Head of caudate nucleus (tissue), 42 donors: Measurements from ENCODE around the gene CENPB.

ENCODE experiments used
- DNase-seq, 42 donors: peaks; one replicate each; pipeline versions ENCODE4 v3.0.0 to v3.0.0-alpha.2; 2020 to 2021; ENCODE audit warnings: mixed read lengths in 7 of 42
- intact Hi-C: fragments of 100-400 bp; cut with DNase I; formaldehyde crosslinking; loops from one replicate; pipeline ENCODE4 v1.15.0; 2022

Gene CENPB

DNA sequence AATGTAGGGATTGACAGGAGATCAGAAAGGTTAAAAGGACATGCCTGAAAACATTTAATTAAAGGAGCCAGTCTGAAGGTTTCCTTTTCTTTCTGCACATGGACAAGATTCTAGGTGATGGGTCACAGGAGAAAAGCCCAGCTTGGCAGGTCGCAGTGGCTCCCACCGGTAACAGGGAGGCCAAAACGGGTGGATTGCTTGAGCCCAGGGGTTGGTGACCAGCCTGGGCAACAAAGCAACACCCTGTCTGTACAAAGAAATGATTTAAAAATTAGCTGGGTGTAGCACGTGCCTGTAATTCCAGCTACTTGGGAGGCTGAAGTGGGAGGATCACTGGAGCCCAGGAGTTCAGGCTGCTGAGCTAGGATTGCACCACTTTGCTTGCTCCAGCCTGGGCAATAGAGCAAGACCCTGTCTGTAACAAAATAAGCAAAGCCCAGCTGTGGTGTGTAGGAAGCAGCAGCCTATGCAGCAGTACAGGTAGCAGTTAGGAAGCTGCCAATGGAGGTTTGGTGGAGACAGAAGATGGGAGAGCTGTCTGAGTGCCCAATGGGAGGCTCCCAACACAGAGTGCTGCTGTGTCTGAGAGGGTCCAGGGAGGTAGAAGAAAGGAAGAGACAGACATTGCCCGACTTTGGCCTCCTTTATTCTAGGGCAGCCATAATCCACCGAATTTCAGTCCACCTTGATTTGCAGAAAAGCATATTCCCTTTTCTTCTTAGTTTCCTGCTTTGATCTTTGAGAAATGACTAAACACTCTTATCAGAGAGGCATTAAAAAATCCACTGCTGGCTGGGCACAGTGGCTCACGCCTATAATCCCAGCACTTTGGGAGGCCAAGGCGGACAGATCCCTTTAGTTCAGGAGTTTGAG, 26.7 kb upstream of the CENPB start:
- DNase-seq: peak in 1 of 42 donors; percentile 19

GRCh38 chr20:3812259-3812681, 25.7 kb upstream of the CENPB start:
- peak in 1 of 42 donors; percentile 23 for DNase-seq
- intact Hi-C loops: no loop called here

More for the DNA sequence above, 26.7 kb upstream of the CENPB start:
- intact Hi-C loops: no loop called here

DNA sequence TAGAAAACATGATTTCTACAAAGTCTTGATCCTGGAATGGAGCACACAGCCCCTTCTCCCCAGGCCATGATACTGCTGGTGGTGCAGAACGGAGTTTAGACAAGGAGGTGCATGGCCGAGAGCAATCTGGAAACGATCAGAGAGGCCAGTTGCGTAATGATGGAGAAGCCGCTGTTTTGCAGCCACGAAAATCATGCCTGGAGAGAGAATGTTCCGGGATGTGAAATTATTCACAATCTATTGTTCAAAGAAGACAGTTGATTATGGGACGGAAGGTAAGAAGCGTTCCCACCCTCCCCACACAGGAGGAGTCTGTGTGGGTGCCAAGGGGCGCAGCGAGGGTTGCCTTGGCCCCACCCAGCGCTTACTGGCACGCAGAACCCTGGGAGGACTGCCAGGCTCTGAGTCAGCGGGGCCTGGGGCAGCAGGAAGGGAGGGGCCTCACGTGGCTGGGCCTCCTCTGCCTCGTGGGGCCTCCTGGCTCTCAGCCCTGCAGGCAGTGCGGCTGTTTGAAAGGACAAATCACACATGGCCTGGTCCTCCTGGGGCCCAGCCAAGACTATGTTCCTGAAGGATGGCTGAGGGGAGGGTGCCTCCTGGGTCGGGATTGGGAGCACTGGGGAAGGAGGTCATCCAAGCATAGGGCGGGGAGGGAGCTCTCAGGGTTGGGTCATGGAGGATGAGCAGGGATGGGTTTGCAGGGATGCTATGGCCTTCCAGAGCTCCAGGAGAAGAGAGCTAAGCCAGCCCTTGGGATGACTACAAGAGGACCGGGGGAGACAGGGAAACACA, 25.1 kb upstream of the CENPB start:
- peak; percentile 93 to 99 (median 98) for DNase-seq
- intact Hi-C loops: loop anchor here (2.0 kb wide), 1 partner anchor 15 kb away; the partner anchor contains the start of gene CDC25B

GRCh38 chr20:3808544-3808943, 22.0 kb upstream of the CENPB start:
- no peak for DNase-seq
- intact Hi-C loops: no loop called here

DNA sequence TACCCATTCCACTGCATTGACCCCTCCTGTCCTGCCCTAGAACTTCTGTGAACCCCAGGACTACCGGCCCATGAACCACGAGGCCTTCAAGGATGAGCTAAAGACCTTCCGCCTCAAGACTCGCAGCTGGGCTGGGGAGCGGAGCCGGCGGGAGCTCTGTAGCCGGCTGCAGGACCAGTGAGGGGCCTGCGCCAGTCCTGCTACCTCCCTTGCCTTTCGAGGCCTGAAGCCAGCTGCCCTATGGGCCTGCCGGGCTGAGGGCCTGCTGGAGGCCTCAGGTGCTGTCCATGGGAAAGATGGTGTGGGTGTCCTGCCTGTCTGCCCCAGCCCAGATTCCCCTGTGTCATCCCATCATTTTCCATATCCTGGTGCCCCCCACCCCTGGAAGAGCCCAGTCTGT, 18.2 kb upstream of the CENPB start:
- DNase-seq: peak in 1 of 42 donors; percentile 13

GRCh38 chr20:3804254-3804751, 17.8 kb upstream of the CENPB start:
- intact Hi-C loops: no loop called here
- DNase-seq: no peak

More for the DNA sequence above, 18.2 kb upstream of the CENPB start:
- intact Hi-C loops: no loop called here

DNA sequence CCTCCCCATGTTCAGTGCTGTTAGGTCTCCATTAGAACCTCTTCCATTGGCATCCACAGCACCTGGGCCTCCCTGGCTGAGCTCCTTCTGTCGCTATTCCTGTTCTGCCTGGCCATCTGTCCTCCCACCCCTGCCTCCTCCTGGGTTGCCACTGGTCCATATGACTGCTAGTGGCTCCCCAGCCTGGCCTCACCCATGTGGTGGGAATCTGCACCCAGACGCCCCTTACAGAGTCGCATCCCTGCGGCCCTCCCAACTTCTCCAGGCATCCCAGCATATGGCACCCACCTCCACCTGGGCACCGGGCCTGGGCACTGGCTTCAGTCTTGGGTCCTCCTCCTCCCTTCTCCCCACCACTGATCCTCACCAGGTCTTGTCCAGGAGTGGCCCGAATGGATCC, 17.3 kb upstream of the CENPB start:
- intact Hi-C loops: no loop called here
- DNase-seq: no peak

DNA sequence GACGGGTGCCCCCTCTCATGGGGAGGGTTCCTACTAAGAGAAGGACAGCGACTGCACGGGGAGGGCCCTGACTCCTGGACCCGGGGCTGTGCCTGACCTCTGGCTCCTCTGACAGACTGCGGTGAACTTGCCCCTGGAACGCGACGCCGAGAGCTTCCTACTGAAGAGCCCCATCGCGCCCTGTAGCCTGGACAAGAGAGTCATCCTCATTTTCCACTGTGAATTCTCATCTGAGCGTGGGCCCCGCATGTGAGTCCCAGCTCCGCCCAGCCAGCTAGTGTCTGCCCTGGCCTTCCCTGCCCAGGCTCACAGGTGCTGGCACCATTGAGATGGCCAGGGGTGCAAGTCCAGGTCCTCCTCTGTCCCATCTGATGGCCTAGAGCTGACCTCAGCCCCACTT, 16.7 kb upstream of the CENPB start:
- no peak for DNase-seq
- intact Hi-C loops: no loop called here

DNA sequence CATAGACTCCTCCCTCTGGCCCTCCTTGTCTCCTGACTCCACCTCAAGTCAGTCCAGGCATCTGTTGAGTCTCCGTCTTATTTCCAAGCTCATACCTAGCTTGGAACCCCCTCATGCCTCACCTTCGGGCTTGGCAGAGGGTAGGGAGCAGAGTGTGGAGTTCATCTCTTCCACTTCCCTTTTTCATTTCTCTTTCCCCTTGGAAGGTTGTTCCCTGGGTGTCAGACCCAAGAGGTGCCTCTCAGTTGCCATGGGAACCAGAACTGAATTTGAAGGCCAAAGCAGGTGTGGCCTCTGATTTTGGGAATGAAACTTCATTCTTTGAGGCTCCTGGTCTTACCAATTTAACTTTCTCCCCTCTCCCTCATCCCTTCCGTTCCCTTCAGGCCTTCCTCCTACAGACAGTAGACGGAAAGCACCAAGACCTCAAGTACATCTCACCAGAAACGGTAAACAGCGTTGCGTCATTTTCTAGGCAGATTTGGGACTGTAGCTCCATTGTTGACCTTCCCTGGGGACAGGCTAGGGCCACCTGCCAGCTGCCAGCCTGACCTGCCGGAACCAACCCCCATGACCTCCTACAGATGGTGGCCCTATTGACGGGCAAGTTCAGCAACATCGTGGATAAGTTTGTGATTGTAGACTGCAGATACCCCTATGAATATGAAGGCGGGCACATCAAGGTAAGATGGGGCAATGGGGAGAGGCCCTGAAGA, 16.1 kb upstream of the CENPB start:
- DNase-seq: no peak
- intact Hi-C loops: no loop called here

DNA sequence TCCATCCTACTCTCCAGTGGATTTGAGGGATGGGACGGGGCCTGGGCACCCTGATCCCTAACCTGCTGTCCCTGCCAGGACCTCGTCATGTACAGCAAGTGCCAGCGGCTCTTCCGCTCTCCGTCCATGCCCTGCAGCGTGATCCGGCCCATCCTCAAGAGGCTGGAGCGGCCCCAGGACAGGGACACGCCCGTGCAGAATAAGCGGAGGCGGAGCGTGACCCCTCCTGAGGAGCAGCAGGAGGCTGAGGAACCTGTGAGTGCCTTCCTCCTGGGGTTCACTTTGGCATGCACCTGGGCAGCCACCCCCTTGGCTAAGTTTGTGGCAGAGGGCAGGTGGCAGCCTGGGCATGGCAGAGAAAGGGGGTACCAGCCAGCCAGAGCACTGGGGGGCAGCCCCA, 15.3 kb upstream of the CENPB start:
- DNase-seq: no peak
- intact Hi-C loops: no loop called here

DNA sequence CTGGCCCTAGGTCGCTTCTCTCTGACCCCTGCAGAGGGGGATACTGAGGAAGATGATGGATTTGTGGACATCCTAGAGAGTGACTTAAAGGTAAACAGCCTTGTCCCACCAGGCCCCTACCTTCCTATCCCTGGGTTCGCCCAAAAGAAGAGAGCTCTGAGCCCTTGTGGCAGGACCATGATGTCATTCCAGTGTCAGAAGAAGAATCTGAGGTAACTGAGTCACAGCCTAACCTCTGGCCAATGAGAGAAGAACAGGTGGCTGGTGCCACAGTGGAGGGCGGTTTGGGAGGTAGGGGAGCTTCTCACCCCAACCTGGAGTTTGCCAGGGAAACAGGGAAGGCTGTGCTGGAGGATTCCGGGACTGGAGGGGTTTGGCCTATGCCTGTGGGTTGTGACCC, 14.8 kb upstream of the CENPB start:
- intact Hi-C loops: no loop called here
- DNase-seq: no peak

DNA sequence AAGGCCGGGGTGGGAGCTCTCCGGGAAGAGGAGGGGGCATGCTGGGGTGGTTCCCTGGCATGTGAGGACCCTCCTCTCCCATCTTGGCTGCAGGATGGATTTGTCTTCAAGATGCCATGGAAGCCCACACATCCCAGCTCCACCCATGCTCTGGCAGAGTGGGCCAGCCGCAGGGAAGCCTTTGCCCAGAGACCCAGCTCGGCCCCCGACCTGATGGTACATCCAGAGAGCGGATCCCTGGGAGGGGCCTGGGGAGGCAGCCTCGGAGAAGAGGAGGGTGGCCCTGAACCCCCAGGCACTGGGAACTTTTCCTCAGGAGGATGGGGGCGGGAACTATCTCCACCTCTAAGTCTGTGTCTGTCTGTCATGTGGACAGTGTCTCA, 14.3 kb upstream of the CENPB start:
- intact Hi-C loops: no loop called here
- DNase-seq: peak in 1 of 42 donors; percentile 37

- DNase-seq: no peak
- intact Hi-C loops: no loop called here
Measured at GRCh38 chr20:3800256-3800877, 13.8 kb upstream of the CENPB start.

- intact Hi-C loops: no loop called here
- peak in 3 of 42 donors; percentile 28 to 53 (median 52) for DNase-seq
Measured at GRCh38 chr20:3798908-3799248, 12.3 kb upstream of the CENPB start.

DNA sequence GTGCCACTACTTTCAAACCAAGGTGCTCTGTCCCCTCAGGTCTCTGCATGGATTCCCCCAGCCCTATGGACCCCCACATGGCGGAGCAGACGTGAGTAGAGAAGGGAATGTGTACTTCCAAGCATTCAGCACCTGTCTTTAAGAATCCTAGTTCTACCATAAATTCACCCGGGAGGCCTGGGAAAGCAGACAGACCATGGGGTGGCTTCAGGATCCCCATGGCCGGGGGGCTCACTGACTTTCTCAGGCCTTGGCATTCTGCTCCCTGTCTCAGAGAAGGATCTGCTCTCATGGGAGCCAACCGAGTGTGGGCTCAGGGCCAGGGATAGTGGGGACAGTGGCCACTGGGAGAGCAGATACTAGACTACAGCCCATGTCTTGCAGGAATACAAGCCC, 11.8 kb upstream of the CENPB start:
- DNase-seq: peak in 22 of 42 donors; percentile 38 to 85 (median 63)
- intact Hi-C loops: no loop called here

DNA sequence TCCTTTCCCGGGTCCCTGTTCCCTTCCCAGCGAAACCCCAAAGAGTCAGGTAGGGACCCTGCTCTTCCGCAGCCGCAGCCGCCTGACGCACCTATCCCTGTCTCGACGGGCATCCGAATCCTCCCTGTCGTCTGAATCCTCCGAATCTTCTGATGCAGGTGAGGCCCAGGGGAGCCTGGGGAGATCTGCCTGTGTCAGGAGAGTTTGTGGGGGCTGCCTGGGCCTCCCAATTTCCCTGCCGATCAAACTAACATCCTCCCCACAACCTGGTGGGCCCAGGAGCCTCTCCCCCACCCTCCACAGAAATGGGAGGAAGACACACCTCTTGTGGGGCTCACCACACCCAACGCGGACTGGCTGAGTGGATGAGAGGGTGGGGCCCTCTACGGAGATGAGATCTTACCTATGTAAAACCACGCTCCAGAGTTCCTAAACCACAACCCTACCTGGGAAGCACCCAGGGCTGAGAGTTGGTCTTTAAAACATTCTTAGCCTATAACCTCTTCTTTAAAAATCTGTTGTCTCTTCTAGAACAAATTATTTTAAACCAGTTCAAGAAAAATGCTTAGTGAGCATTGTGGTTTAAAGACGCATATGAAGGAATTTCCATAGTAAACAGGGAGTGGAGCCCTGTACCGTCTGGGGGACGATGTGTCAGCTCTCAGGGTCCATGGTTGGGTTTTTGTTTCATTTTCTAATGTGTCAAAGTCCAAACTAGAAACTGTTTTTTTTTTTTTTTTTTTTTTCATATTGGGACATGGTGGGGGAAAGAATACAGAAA, 11.2 kb upstream of the CENPB start:
- intact Hi-C loops: loop anchor here (2.0 kb wide), 1 partner anchor 13 kb away; no protein-coding TSS in a partner anchor
- peak in 2 of 42 donors; percentile 41 to 64 for DNase-seq

DNA sequence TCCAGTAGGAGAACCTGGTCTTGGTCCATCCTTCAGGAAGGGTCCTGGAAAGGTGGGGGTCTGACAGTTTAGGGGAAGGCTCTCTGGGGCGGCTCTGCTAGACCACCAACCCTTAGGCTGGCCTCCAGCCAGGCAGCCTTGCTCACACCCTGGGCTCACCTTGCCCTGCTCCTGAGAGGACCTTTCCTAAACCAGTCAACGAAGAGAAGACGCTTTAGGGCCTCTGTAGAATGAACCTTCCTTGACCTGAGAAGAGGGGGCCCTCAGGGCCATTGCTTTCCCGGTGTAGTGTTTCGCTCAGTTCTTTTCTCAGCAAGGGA, 10.6 kb upstream of the CENPB start:
- no peak for DNase-seq
- intact Hi-C loops: loop anchor here (2.0 kb wide), 1 partner anchor 14 kb away; no protein-coding TSS in a partner anchor
